Body of pancreas (tissue), 4 donors: ENCODE data around the gene CD40.

Source experiments
- POLR2A ChIP-seq, 3 donors: fragments of 450-650 bp; IDR thresholded peaks; one replicate each; pipeline ENCODE4 v1.6.1; 2016; ENCODE audit warnings: antibody characterized with exemption in 3 of 3, mild to moderate bottlenecking in 2 of 3
- TF ChIP-seq, protein P1 (sequence below), 7 experiments: fragments of 450-650 bp in 4 of 7; fragments of 200-600 bp in 3 of 7; sonication (generic) in 3 of 7; IDR thresholded peaks; one replicate each; pipeline ENCODE4 v1.5.1; 2016 to 2019; ENCODE audit warnings: antibody characterized with exemption in 7 of 7

GRCh38 chr20:46122516-46123481, 4.7 kb downstream of the CD40 start:
- TF ChIP-seq, protein P1, sequence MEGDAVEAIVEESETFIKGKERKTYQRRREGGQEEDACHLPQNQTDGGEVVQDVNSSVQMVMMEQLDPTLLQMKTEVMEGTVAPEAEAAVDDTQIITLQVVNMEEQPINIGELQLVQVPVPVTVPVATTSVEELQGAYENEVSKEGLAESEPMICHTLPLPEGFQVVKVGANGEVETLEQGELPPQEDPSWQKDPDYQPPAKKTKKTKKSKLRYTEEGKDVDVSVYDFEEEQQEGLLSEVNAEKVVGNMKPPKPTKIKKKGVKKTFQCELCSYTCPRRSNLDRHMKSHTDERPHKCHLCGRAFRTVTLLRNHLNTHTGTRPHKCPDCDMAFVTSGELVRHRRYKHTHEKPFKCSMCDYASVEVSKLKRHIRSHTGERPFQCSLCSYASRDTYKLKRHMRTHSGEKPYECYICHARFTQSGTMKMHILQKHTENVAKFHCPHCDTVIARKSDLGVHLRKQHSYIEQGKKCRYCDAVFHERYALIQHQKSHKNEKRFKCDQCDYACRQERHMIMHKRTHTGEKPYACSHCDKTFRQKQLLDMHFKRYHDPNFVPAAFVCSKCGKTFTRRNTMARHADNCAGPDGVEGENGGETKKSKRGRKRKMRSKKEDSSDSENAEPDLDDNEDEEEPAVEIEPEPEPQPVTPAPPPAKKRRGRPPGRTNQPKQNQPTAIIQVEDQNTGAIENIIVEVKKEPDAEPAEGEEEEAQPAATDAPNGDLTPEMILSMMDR (IDR thresholded peaks at IDR 0.05): no peak
- no peak for TF ChIP-seq POLR2A (IDR thresholded peaks at IDR 0.05)
